ENCODE measurements around the gene APCDD1L.

GRCh38 chr20:58519940-58520712, 4.9 kb upstream of the APCDD1L start:
- TF ChIP-seq EZH2phosphoT487 (IDR thresholded peaks at IDR 0.05; ENCODE audit: insufficient read depth, low read depth) (no peak), EZH2 (IDR thresholded peaks at IDR 0.05; ENCODE audit: insufficient read depth, poor library complexity, severe bottlenecking) (no peak)
